Memory B cell (primary cell): ENCODE data around the gene FASN.

ENCODE experiments used
- ATAC-seq: fragments of 150-1000 bp; cut with Tn5 transposase; 2 replicates; pipeline ENCODE4 v1.10.0; 2021; ENCODE audit warnings: low read depth, mild to moderate bottlenecking, moderate library complexity
- DNase-seq, 2 donors: peaks; one replicate each; pipeline ENCODE4 v3.0.0; 2022; ENCODE audit warnings: low spot score in 2 of 2
- H3K27ac Mint-ChIP-seq: one replicate; pipeline ENCODE4 v1.8.0; 2022; ENCODE audit warnings: mild to moderate bottlenecking, moderate library complexity, mixed read lengths
- H3K27me3 Mint-ChIP-seq: one replicate; pipeline ENCODE4 v1.8.0; 2022; ENCODE audit warnings: mixed read lengths
- H3K36me3 Mint-ChIP-seq: one replicate; pipeline ENCODE4 v1.8.0; 2022; ENCODE audit warnings: mild to moderate bottlenecking, mixed read lengths
- H3K4me1 Mint-ChIP-seq: one replicate; pipeline ENCODE4 v1.8.0; 2022; ENCODE audit warnings: mixed read lengths
- H3K4me3 Mint-ChIP-seq: one replicate; pipeline ENCODE4 v1.8.0; 2022; ENCODE audit warnings: mild to moderate bottlenecking, moderate library complexity, mixed read lengths
- H3K9me3 Mint-ChIP-seq: one replicate; pipeline ENCODE4 v1.8.0; 2022; ENCODE audit warnings: mixed read lengths

FASN gene

DNA sequence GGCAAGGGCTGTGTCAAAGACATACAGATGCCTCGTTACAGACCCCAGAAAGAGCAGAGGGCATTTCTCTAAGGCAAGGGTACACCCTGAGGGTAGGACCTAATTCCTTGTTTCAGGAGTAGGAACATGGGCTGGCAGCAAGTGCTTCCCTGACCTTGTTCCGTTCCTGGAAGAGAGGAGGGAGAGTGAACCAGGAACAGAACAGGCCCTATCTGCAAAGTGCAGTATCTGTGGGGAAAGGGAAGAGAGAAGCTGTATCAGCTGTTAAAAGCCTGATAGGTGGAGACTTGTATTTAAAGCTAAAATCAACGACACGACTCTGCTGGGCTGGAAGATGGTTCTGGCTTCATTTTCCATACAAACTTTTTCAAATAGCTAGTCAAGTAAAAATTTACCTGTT, 26.1 kb upstream of the FASN start:
- ATAC-seq = no peak
- peaks cover 10% of the 10 kb centered on the region for H3K36me3 Mint-ChIP-seq
- H3K4me1 Mint-ChIP-seq = no peaks in the 10 kb centered on the region
- no peak for DNase-seq
- no peaks in the 10 kb centered on the region for H3K9me3 Mint-ChIP-seq
- no peaks in the 10 kb centered on the region for H3K27me3 Mint-ChIP-seq
- H3K4me3 Mint-ChIP-seq = no peak overlapping the region
- H3K27ac Mint-ChIP-seq = no peak overlapping the region

DNA sequence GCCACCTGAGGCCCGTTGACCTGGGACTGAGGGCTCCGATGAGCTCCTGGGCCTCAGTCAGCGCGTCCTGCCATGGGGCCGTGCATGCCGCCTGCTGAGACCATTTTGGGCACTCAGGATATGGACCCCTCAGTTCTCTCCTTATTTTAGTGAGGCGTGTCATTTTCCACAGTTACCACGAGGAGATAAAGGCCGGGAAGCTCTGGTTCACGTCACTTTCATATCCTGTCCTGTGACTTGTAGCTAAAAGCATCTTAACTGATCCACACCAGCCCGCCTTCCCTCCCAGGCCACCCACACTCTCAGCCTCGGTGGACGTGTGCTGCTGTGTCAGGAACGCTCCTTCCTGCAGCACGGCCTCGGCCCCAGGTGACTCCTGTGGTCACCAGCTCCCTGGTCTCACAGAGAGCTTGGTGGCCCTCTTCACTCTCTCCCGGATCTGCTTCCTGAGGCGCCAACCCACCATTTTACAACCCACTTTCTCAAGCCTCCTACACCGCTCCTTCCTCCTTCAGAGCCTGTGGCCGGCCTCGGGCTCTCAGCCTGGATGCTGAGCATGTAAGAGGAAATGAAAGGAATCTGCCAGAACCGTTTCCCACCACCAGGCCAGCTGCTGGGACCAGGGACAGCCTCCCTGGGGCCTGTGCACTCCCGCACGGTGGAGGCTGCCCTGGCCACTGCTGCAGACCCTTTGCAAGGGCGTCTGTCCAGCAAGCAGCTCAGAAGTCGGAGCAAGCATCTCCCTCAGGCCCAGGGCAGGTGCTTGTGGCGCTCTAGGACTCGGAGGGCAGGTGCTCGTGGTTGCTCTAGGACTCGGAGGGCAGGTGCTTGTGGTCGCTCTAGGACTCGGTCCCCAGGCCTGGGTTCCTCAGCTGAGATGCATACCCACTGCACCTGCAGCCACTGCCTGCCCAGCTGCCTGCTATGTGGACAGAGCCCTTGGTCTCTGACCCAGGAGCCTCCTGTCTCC, 23.9 kb upstream of the FASN start:
- no peak overlapping the region for H3K4me3 Mint-ChIP-seq
- DNase-seq = no peak
- peaks cover 10% of the 10 kb centered on the region for H3K36me3 Mint-ChIP-seq
- ATAC-seq = no peak
- no peaks in the 10 kb centered on the region for H3K4me1 Mint-ChIP-seq
- H3K9me3 Mint-ChIP-seq = no peaks in the 10 kb centered on the region
- H3K27me3 Mint-ChIP-seq = no peaks in the 10 kb centered on the region
- no peak overlapping the region for H3K27ac Mint-ChIP-seq

DNA sequence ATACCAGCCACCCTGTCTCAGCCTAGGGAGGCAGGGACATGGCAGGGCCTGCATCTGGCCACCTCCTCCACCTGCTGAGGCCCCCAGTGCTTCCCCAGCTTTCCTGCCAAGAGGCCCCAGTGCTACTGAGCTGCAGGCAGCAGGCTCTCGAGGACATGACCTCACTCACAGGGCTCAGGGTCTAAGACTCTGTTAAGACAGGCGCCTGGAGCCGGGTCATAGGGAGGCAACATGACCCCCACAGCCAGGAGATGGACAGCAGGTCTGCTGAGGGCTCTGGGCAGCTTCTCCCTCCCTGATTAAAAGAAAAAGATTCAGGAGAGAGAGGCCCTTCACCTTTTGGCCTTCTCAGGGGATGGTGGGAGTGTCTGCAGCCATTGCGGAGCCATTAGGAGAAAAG, 23.2 kb upstream of the FASN start:
- no peaks in the 10 kb centered on the region for H3K27me3 Mint-ChIP-seq
- DNase-seq (no peak), ATAC-seq (no peak)
- H3K9me3 Mint-ChIP-seq = no peaks in the 10 kb centered on the region
- no peak overlapping the region for H3K4me3 Mint-ChIP-seq
- H3K4me1 Mint-ChIP-seq = no peaks in the 10 kb centered on the region
- H3K36me3 Mint-ChIP-seq = peaks cover 10% of the 10 kb centered on the region
- no peak overlapping the region for H3K27ac Mint-ChIP-seq

DNA sequence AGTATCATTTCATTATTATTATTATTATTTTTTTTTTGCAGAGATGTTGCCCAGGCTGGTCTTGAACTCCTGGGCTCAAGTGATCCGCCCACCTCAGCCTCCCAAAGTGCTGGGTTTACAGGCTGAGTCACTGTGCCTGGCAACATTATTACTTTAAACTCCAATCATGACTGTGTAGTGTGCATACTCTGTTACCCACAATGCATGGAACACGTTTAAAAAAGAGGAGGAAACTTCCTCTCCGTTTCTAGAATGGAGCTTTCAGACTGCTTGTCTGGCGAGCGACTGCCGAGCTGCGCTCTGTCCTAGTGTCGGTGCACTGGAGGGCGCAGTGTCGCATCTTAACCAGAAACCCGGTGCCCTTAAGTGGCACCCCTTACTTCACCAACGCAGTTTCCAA, 22.1 kb upstream of the FASN start:
- Mint-ChIP-seq H3K9me3 (no peaks in the 10 kb centered on the region), H3K4me3 (no peak overlapping the region), H3K4me1 (no peaks in the 10 kb centered on the region), H3K27ac (no peak overlapping the region), H3K36me3 (peaks cover 8% of the 10 kb centered on the region), H3K27me3 (no peaks in the 10 kb centered on the region)
- no peak for DNase-seq
- ATAC-seq = no peak

DNA sequence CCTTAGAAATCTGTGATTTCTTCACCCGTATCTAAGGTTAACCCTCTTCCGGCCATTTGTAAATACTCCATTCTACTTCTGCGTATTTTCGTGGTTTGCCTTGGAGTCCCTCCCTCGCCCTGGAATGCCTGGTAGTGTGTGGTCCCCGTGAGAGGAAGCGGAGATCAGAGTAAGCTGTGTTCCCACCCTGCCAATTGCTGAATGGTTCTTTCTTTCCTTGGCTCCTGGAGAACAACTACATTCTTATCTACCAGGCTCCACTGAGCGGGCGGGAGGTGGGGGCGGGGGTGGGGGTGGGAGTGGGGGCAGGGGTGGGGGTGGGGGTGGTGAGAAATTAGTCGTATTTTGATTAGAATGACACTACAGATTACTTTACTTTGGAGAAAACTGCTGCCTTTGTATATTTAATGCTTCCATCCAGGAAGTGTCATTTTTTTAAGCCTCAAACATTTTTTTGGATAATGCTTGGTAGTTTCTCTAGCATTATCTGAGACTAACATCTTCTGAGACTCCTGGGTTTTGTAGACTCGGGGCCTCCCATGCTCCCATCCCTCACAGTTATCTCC, 20.9 kb upstream of the FASN start:
- Mint-ChIP-seq H3K27ac (no peak overlapping the region), H3K4me1 (no peaks in the 10 kb centered on the region), H3K9me3 (no peaks in the 10 kb centered on the region), H3K27me3 (no peaks in the 10 kb centered on the region), H3K4me3 (no peak overlapping the region), H3K36me3 (peaks cover 4% of the 10 kb centered on the region)
- no peak for ATAC-seq
- no peak for DNase-seq

DNA sequence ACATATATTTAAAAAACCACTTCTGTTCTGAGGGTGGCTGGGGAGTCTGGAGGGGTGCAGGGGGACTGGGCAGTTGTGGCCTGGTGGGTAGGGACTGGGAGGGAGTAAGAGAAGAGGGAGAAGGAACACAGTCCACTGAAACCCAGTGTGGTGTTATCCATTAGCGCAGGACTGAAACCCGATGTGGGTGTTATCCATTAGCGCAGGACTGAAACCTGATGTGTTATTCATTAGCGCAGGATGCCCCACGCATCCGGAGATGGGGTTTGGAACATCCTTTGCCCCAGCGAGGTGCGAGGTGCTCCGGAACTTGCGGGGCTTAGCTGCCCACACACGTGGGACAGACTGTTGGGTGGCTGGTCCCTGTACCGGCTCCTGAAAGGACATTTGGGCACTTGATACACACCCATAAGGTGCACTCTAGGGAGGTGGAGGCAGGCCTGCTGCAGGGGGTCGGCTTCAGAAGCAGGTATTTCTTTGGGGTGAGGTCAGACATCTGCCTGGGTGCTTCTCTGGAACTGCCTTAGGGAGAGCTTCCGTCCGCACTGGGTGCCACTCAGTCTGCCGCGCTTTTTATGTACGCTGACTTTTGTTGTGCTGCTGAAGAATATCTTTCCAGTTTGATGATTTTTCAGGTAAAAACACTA, 20.3 kb upstream of the FASN start:
- no peak overlapping the region for H3K27ac Mint-ChIP-seq
- DNase-seq = no peak

DNA sequence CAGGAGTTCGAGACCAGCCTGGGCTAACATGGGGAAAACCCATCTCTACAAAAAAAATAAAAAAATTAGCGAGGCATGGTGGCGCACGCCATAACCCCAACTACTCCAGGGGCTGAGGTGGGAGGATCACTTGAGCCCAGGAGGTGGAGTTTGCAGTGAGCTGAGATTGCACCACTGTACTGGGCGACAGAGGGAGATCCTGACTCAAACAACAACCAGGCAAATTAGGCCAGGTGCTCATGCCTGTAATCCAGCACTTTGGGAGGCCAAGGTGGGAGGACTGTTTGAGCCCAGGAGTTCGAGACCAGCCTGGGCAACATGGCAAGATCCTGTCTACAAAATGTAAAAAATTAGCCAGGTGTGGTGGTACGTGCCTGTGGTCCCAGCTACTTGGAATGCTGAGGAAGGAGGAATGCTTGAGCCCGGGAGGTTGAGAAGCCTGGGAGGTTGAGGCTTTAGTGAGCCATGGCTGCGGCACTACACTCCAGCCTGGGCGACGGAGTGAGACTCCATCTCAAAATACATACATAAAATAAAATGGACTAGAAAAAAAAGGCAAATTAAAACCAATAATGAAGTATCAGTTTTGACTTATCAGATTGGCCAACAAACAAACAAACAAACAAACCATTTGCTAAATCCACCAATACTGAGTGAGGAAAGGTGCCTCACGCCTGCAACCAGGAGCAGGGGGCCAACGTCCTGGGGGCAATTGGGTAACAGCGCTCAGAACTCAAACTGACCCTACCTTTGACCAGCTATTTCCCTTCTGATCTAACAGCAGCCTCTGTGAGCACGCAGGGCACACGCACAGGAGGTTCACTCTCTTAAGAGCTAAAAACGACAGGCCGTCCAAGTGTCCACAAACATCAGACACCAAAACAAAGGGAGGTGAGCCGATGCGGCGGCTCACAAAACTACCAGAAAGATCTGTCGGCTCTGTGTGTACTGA, 19.4 kb upstream of the FASN start:
- no peaks in the 10 kb centered on the region for H3K4me1 Mint-ChIP-seq
- no peaks in the 10 kb centered on the region for H3K27me3 Mint-ChIP-seq
- no peaks in the 10 kb centered on the region for H3K9me3 Mint-ChIP-seq
- DNase-seq (no peak), ATAC-seq (no peak)
- H3K4me3 Mint-ChIP-seq = no peak overlapping the region
- peaks cover 2% of the 10 kb centered on the region for H3K36me3 Mint-ChIP-seq
- H3K27ac Mint-ChIP-seq = no peak overlapping the region

More for the DNA sequence above, 20.3 kb upstream of the FASN start:
- no peaks in the 10 kb centered on the region for H3K4me1 Mint-ChIP-seq
- no peak overlapping the region for H3K4me3 Mint-ChIP-seq
- H3K27me3 Mint-ChIP-seq = no peaks in the 10 kb centered on the region
- H3K36me3 Mint-ChIP-seq = peaks cover 3% of the 10 kb centered on the region
- no peak for ATAC-seq
- H3K9me3 Mint-ChIP-seq = no peaks in the 10 kb centered on the region

DNA sequence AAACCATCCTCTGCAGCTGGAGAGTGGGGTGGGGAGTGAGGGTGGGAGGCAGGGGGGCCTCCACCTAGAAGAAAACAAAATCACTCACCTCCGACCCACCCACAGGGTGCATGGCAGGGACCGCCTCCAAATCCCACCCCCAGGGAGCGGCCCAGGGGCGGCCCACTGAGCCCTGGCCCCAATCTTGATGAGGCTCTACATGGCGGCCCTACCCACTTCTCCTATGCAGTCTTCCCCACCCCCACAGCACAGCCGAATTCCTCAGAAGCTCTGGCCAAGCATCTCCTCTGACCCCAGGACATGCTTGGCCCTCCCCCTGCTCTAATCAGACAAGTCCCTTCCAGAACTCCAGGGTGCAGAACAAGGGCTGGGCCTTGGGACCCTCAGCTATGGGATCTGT, 18.2 kb upstream of the FASN start:
- H3K27me3 Mint-ChIP-seq = no peaks in the 10 kb centered on the region
- DNase-seq (no peak), ATAC-seq (no peak)
- no peaks in the 10 kb centered on the region for H3K4me1 Mint-ChIP-seq
- no peak overlapping the region for H3K27ac Mint-ChIP-seq
- H3K4me3 Mint-ChIP-seq = no peak overlapping the region
- no peaks in the 10 kb centered on the region for H3K9me3 Mint-ChIP-seq
- no peaks in the 10 kb centered on the region for H3K36me3 Mint-ChIP-seq

DNA sequence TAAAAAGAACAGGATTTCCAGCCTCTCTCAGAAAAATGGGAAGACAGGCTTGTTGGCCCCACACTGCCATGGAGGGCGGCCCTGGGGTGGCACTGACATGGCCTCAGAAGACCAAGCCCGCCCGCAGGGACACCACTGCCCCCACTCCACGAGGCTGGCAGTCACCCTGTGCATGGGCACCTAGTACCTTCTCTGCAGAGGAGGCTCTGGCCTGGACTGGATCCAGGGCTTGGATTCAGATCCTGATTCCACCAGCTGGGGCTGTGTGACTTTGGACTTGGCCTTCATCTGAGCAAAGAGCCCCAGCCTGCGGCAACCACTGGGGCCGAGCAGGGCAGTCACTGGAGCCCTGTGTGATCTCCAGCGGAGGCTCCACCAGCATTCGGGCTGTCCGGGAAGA, 16.8 kb upstream of the FASN start:
- H3K4me3 Mint-ChIP-seq = no peak overlapping the region
- no peak for DNase-seq
- no peaks in the 10 kb centered on the region for H3K4me1 Mint-ChIP-seq
- H3K27me3 Mint-ChIP-seq = no peaks in the 10 kb centered on the region
- ATAC-seq = no peak
- no peaks in the 10 kb centered on the region for H3K9me3 Mint-ChIP-seq
- H3K36me3 Mint-ChIP-seq = no peaks in the 10 kb centered on the region
- no peak overlapping the region for H3K27ac Mint-ChIP-seq

DNA sequence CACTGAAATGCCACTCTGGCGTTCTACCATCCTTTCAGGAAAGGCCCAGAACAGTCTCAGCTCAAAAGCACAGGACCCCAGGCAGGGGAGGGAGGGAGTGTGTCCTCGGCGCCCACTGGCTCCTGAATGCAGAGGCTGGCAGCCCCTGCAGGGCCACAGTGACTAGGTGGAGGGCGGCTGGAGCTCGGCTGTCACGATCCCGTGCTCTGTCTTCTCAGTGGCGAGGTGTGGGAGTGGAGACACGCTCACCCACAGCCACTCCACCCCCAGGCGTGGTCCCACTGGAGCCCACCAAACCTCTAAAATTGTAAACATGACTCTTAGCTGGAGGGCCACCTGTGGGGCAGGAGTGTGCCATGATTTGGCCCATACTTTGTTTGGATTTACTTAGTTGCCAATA, 16.4 kb upstream of the FASN start:
- no peak overlapping the region for H3K27ac Mint-ChIP-seq
- DNase-seq = no peak
- no peak overlapping the region for H3K4me3 Mint-ChIP-seq
- no peaks in the 10 kb centered on the region for H3K9me3 Mint-ChIP-seq
- no peak for ATAC-seq
- no peaks in the 10 kb centered on the region for H3K4me1 Mint-ChIP-seq
- no peaks in the 10 kb centered on the region for H3K36me3 Mint-ChIP-seq
- no peaks in the 10 kb centered on the region for H3K27me3 Mint-ChIP-seq

DNA sequence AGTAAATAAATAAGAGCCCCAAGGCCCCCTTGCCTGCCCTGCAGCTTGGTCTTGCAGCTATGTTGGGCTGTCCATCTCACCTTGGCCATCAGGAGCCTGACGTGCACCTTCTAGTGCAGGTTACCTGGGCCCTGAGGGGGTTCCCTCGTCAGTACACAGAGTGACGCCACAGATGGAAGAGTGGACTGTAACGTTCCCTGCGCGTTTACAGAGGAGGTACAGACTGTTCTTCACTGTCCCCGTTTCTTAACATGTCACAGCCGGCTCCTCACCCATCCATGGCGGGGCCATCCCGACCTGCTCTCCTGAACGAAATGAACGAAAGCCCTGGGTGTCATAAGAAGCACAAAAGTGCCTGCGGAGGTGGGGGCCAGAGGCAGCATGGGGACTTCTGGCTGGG, 15.9 kb upstream of the FASN start:
- Mint-ChIP-seq H3K36me3 (no peaks in the 10 kb centered on the region), H3K27me3 (no peaks in the 10 kb centered on the region), H3K4me3 (no peak overlapping the region), H3K27ac (no peak overlapping the region), H3K9me3 (no peaks in the 10 kb centered on the region), H3K4me1 (no peaks in the 10 kb centered on the region)
- DNase-seq = no peak
- no peak for ATAC-seq

DNA sequence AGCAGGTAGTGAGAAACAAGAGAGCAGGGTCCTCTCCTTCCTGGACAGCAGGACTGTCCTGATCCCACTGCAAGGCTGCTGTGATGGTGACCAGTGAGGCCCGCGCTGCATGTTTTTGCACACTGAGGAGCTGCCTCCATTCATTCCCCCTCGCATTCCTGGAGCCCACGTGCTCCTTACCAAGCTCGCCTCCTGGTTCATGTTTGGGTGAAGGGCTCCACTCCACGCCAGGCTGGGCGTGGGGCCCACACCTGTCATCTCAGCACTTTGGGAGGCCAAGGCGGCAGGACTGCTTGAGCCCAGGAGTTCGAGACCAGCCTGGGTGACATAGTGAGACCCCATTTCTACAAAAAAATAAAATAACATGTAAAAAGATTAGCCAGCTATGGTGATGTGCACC, 15.4 kb upstream of the FASN start:
- no peak overlapping the region for H3K4me3 Mint-ChIP-seq
- H3K27me3 Mint-ChIP-seq = no peaks in the 10 kb centered on the region
- DNase-seq (no peak), ATAC-seq (no peak)
- H3K27ac Mint-ChIP-seq = no peak overlapping the region
- H3K36me3 Mint-ChIP-seq = no peaks in the 10 kb centered on the region
- no peaks in the 10 kb centered on the region for H3K4me1 Mint-ChIP-seq
- H3K9me3 Mint-ChIP-seq = no peaks in the 10 kb centered on the region

DNA sequence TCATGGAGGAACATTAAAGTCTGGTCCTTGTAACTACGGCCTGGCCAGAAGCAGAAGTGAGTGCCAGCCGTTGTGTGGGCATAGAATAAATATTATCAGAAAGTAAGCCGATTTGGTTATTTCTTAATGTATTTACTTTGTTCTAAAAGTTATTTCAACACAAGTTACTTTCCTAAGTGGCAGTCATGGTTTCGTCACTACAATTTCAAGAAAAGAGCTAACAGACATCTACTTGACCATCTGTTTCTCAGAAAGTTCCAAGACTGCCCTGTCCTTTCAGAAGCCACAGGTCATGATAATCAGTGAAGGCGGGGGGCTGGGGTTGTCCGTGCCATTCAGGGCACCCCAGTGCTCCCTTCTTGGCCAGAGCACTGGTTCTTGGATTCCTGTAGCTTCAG, 14.9 kb upstream of the FASN start:
- Mint-ChIP-seq H3K4me3 (no peak overlapping the region), H3K36me3 (no peaks in the 10 kb centered on the region), H3K27ac (no peak overlapping the region), H3K4me1 (no peaks in the 10 kb centered on the region), H3K27me3 (no peaks in the 10 kb centered on the region), H3K9me3 (no peaks in the 10 kb centered on the region)
- DNase-seq = no peak
- no peak for ATAC-seq
